ENCODE measurements around the gene CSH2.
"Not testable (repeated sequence)": the region's sequence is repeated elsewhere in the genome, so short reads cannot be mapped to it uniquely, and the experiment has no call there.

GRCh38 chr17:63918789-63919305 is 45.4 kb upstream of the CSH2 start, which contains the start of gene GH1:
- not testable (repeated sequence) for TF ChIP-seq EP300 (IDR thresholded peaks at IDR 0.05; ENCODE audit: low read depth in 2 of 2, low read length in 2 of 2); EP300 (CRISPR knock-in tag; IDR thresholded peaks at IDR 0.05; ENCODE audit: borderline replicate concordance); MTERF4 (CRISPR knock-in tag; IDR thresholded peaks at IDR 0.05); ZNF468 (CRISPR knock-in tag; IDR thresholded peaks at IDR 0.05); NFE2 (CRISPR knock-in tag; IDR thresholded peaks at IDR 0.05)
